Smooth muscle cell (in vitro differentiated cells): ENCODE measurements around the gene MAD2L2. TPM values are rescaled to one million over a fixed set of nuclear protein-coding genes. Genes with fewer than 3 reads are reported as not detected.

ENCODE experiments used
- DNase-seq: peaks from one replicate; lab custom pipeline; 2025; ENCODE audit not compliant: unreplicated experiment; lab: John Stamatoyannopoulos, UW
- H2AFZ ChIP-seq: fragments of 200-600 bp; sonication (generic); 2 replicates; pipeline ENCODE4 v1.6.0; 2016; ENCODE audit warnings: antibody characterized with exemption, low read depth, mild to moderate bottlenecking
- H3F3A ChIP-seq: fragments of 200-600 bp; sonication (generic); 2 replicates; pipeline ENCODE4 v1.6.0; 2017; ENCODE audit warnings: antibody characterized with exemption, low read depth
- H3K27ac ChIP-seq: fragments of 200-600 bp; sonication (generic); 2 replicates; pipeline ENCODE4 v1.5.1; 2016; ENCODE audit warnings: low read depth, mild to moderate bottlenecking
- H3K27me3 ChIP-seq: fragments of 200-600 bp; sonication (generic); 2 replicates; pipeline ENCODE4 v1.6.1; 2016; ENCODE audit warnings: low read depth, mild to moderate bottlenecking
- H3K36me3 ChIP-seq: fragments of 200-600 bp; sonication (generic); 2 replicates; pipeline ENCODE4 v1.5.1; 2016; ENCODE audit warnings: low read depth
- H3K4me1 ChIP-seq: fragments of 200-600 bp; sonication (generic); 2 replicates; pipeline ENCODE4 v1.5.1; 2016; ENCODE audit warnings: low read depth
- H3K4me2 ChIP-seq: fragments of 200-600 bp; sonication (generic); 2 replicates; pipeline ENCODE4 v1.6.0; 2016; ENCODE audit warnings: mild to moderate bottlenecking
- H3K4me3 ChIP-seq: fragments of 200-600 bp; sonication (generic); 2 replicates; pipeline ENCODE4 v1.5.1; 2016; ENCODE audit warnings: mild to moderate bottlenecking
- H3K79me2 ChIP-seq: fragments of 200-600 bp; sonication (generic); 2 replicates; pipeline ENCODE4 v1.6.0; 2016; ENCODE audit warnings: low read depth, mild to moderate bottlenecking
- H3K9ac ChIP-seq: fragments of 200-600 bp; sonication (generic); 2 replicates; pipeline ENCODE4 v1.6.0; 2016; ENCODE audit warnings: low read depth
- H3K9me3 ChIP-seq: fragments of 200-600 bp; sonication (generic); replicated peaks from 2 replicates; pipeline ENCODE4 v1.5.1; 2016; ENCODE audit warnings: low read depth
- H4K20me1 ChIP-seq: fragments of 200-600 bp; sonication (generic); 2 replicates; pipeline ENCODE4 v1.6.0; 2016; ENCODE audit warnings: low read depth
- CTCF ChIP-seq: fragments of 200-600 bp; sonication (generic); IDR thresholded peaks from 2 replicates; pipeline ENCODE4 v1.5.1; 2017; ENCODE audit warnings: borderline replicate concordance, mild to moderate bottlenecking, antibody characterized with exemption; ENCODE audit not compliant: insufficient read depth, poor library complexity, severe bottlenecking
- WGBS: methylation state at CpG from one replicate; pipeline ENCODE4 v1.1.7; 2016; ENCODE audit warnings: low lambda C conversion rate; 5-methylcytosine and 5-hydroxymethylcytosine counted together
- polyA plus RNA-seq: library from polyadenylated mRNA; unstranded; fragments of >200 nt; fragmentation: Nextera tagmentation; extraction: Ambion mirVana; gene quantifications from 2 replicates; pipeline ENCODE4 v1.2.1, GENCODE V29; 2016
- total RNA-seq: library from RNA; depleted of rRNA; stranded (reverse); fragments of >200 nt; gene quantifications from 2 replicates; pipeline ENCODE4 v1.2.3, GENCODE V29; 2014

MAD2L2 gene
- total and polyA plus RNA-seq, 2 experiments from 2014 or later, result 46.0 to 87.4 TPM

DNA sequence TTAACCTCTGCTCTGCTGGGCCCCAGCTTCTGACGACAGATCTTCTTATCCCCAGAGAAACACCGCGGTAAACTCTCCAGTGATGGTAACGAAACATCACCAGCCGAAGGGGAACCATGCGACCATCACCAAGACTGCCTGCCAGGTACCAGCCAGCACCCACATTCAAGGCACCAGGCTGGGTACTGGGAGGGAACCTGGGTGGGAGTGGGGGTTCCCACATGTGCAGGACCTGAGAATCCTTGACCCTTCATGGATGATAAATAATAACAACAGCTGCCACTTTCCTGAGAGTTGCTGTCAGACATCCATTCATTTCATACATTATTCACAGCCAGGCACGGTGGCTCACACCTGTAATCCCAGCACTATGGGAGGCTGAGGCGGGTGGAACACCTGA, 31.3 kb upstream of the MAD2L2 start:
- no peak for DNase-seq
- Histone ChIP-seq H4K20me1 (no peaks in the 10 kb centered on the region), H2AFZ (no peak overlapping the region), H3K36me3 (no peaks in the 10 kb centered on the region), H3K4me2 (no peak overlapping the region), H3K4me3 (no peak overlapping the region), H3K27ac (no peak overlapping the region), H3K79me2 (no peaks in the 10 kb centered on the region), H3K9ac (no peak overlapping the region), H3K9me3 (no peaks in the 10 kb centered on the region), H3K4me1 (no peaks in the 10 kb centered on the region), H3K27me3 (no peaks in the 10 kb centered on the region), H3F3A (no peaks in the 10 kb centered on the region)
- no peak for TF ChIP-seq CTCF
- WGBS, result 94% methylated on average over 8 of the region's 8 CpGs

GRCh38 chr1:11711490-11711889, 30.5 kb upstream of the MAD2L2 start:
- no peak for DNase-seq
- TF ChIP-seq CTCF, result no peak
- Histone ChIP-seq H3K36me3 (no peaks in the 10 kb centered on the region), H3K4me2 (no peak overlapping the region), H3K9ac (no peak overlapping the region), H3K27me3 (no peaks in the 10 kb centered on the region), H3K27ac (no peak overlapping the region), H2AFZ (no peak overlapping the region), H3F3A (no peaks in the 10 kb centered on the region), H3K4me3 (no peak overlapping the region), H3K4me1 (no peaks in the 10 kb centered on the region), H3K9me3 (no peaks in the 10 kb centered on the region), H3K79me2 (no peaks in the 10 kb centered on the region), H4K20me1 (no peaks in the 10 kb centered on the region)
- WGBS, result 96% methylated on average over 5 of the region's 5 CpGs

DNA sequence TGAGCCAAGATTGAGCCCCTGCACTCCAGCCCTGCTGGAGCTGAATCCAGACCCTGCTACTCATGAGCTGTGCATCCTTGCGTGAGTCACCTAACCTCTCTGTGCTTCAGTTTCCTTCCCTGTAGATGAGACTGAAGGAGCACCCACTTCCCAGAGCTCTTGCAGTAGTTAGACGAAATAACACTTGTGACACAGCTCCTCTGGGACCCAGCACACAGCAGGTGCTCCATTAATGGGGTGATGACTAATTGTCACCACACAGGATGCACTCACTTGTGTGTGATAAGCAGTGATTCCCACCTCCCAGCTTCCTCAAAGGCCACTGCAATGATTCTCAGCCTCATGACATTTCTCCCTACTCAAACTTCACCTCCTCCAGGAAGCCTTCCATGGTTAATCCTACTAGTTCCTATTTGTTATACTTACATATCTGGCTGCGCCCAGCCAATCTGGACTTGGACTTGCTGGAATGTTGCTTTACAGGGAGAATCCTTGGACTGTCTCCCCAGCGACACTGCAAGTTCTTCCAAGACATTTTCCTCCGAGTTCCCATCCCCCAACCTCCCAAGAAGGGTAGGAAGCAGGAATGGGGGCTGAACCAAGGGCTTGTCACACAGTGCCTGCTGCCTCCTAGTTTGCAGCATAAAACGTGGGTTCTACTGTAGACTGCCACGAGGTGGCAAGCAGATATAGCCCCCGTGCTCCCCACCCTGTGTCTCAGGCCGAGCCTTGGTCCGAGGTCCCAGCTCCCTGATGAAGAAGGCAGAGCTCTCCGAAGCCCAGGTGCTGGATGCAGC, 27.8 kb upstream of the MAD2L2 start:
- no peak for DNase-seq
- 89% methylated on average over 11 of the region's 11 CpGs for WGBS
- Histone ChIP-seq H3K27me3 (no peaks in the 10 kb centered on the region), H3K27ac (no peak overlapping the region), H3K4me2 (no peak overlapping the region), H3F3A (no peaks in the 10 kb centered on the region), H4K20me1 (no peaks in the 10 kb centered on the region), H3K9ac (no peak overlapping the region), H3K36me3 (no peaks in the 10 kb centered on the region), H2AFZ (no peak overlapping the region), H3K4me1 (peaks cover 5% of the 10 kb centered on the region), H3K79me2 (no peaks in the 10 kb centered on the region), H3K9me3 (no peaks in the 10 kb centered on the region), H3K4me3 (no peak overlapping the region)
- no peak for TF ChIP-seq CTCF
